ENCODE data around the gene MAPK10. TPM values are rescaled to one million over a fixed set of nuclear protein-coding genes. Genes with fewer than 3 reads are reported as not detected.

Gene MAPK10
- total RNA-seq, 1 donor from 2014 or later = 2.2 TPM

GRCh38 chr4:86291180-86291579 lies 68.7 kb downstream of the MAPK10 start:
- DNase-seq (ENCODE audit: low read depth) = no peak
- TF ChIP-seq CTCF (conservative IDR thresholded peaks at IDR 0.05; ENCODE audit: low read depth, low read length) = no peak
- H3K4me3 ChIP-seq (ENCODE audit: low read depth, low read length) = no peak overlapping the region

GRCh38 chr4:86286726-86287125 lies 73.1 kb downstream of the MAPK10 start:
- no peak for DNase-seq (ENCODE audit: low read depth)
- H3K4me3 ChIP-seq (ENCODE audit: low read depth, low read length) = no peak overlapping the region
- no peak for TF ChIP-seq CTCF (conservative IDR thresholded peaks at IDR 0.05; ENCODE audit: low read depth, low read length)

- no peak for TF ChIP-seq CTCF (conservative IDR thresholded peaks at IDR 0.05; ENCODE audit: low read depth, low read length)
- H3K4me3 ChIP-seq (ENCODE audit: low read depth, low read length) = no peak overlapping the region
- no peak for DNase-seq (ENCODE audit: low read depth)
Observed at GRCh38 chr4:86283371-86283770, 76.5 kb downstream of the MAPK10 start.

- H3K4me3 ChIP-seq (ENCODE audit: low read depth, low read length) = no peak overlapping the region
- TF ChIP-seq CTCF (conservative IDR thresholded peaks at IDR 0.05; ENCODE audit: low read depth, low read length) = no peak
- DNase-seq (ENCODE audit: low read depth) = no peak
Observed at GRCh38 chr4:86280246-86280645, 79.6 kb downstream of the MAPK10 start.

GRCh38 chr4:86279293-86279960 lies 80.4 kb downstream of the MAPK10 start:
- no peak for TF ChIP-seq CTCF (conservative IDR thresholded peaks at IDR 0.05; ENCODE audit: low read depth, low read length)
- H3K4me3 ChIP-seq (ENCODE audit: low read depth, low read length) = no peak overlapping the region
- DNase-seq (ENCODE audit: low read depth) = no peak

- TF ChIP-seq CTCF (conservative IDR thresholded peaks at IDR 0.05; ENCODE audit: low read depth, low read length) = no peak
- DNase-seq (ENCODE audit: low read depth) = no peak
- no peak overlapping the region for H3K4me3 ChIP-seq (ENCODE audit: low read depth, low read length)
Observed at GRCh38 chr4:86278126-86278525, 81.7 kb downstream of the MAPK10 start.

- DNase-seq (ENCODE audit: low read depth) = no peak
- no peak overlapping the region for H3K4me3 ChIP-seq (ENCODE audit: low read depth, low read length)
- TF ChIP-seq CTCF (conservative IDR thresholded peaks at IDR 0.05; ENCODE audit: low read depth, low read length) = no peak
Observed at GRCh38 chr4:86274642-86275041, 85.2 kb downstream of the MAPK10 start.

Measured in epithelial cell of proximal tubule (primary cell).